GM10266 (cell line): ENCODE measurements around the gene SERPINA5.

Experiments
- DNase-seq: peaks from one replicate; pipeline ENCODE4 v3.0.0; 2012; ENCODE audit errors: extremely low spot score
- TF ChIP-seq, protein P1 (sequence below): IDR thresholded peaks from 2 replicates; pipeline ENCODE4 v1.5.1; 2012; ENCODE audit warnings: mild to moderate bottlenecking, low read depth; ENCODE audit not compliant: control insufficient read depth, insufficient read depth; ENCODE audit errors: missing control alignments

The SERPINA5 gene

GRCh38 chr14:94628578-94628977 lies 47.4 kb downstream of the SERPINA5 start:
- no peak for DNase-seq
- TF ChIP-seq, protein P1, sequence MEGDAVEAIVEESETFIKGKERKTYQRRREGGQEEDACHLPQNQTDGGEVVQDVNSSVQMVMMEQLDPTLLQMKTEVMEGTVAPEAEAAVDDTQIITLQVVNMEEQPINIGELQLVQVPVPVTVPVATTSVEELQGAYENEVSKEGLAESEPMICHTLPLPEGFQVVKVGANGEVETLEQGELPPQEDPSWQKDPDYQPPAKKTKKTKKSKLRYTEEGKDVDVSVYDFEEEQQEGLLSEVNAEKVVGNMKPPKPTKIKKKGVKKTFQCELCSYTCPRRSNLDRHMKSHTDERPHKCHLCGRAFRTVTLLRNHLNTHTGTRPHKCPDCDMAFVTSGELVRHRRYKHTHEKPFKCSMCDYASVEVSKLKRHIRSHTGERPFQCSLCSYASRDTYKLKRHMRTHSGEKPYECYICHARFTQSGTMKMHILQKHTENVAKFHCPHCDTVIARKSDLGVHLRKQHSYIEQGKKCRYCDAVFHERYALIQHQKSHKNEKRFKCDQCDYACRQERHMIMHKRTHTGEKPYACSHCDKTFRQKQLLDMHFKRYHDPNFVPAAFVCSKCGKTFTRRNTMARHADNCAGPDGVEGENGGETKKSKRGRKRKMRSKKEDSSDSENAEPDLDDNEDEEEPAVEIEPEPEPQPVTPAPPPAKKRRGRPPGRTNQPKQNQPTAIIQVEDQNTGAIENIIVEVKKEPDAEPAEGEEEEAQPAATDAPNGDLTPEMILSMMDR: no peak

DNA sequence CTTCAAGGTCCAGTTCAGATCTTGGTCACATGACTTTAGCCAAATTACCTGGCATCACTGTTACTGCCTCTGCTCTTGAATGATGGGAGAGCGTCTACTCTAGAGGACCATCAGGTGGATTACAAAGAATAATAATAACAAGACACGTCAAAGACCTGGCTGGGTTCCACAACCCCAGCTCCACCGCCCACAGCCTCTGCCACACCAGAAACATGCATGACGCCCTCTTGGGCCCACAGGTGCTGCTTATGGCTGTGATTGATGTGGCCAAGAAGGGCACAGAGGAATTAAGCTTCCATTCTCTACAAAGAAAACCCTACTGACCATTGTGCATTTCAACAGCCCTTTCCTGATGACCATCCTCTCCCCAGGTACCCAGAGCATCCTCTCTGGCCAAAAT lies 49.2 kb downstream of the SERPINA5 start:
- TF ChIP-seq, protein P1: no peak
- DNase-seq: no peak

DNA sequence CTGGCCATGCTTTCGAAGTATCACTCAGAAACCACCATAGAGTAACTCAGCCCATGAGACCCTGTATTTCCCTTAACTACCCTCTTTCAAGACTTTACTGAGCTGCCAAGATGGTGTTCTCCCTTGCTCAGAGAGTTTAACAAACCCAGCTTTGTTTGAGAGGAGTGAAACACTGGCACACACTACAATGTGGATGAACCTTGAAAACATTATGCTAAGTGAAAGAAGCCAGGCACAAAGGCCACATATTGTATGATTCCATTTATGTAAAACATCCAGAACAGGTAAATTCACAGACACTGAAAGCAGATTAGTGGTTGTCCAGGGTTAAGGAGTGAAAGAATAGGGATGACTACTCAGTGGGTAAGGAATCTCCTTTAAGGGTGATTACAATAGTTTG lies 49.8 kb downstream of the SERPINA5 start:
- TF ChIP-seq, protein P1: no peak
- DNase-seq: no peak

GRCh38 chr14:94631536-94632304 lies 50.5 kb downstream of the SERPINA5 start:
- no peak for DNase-seq
- TF ChIP-seq, protein P1: no peak

GRCh38 chr14:94632305-94632590 lies 51.0 kb downstream of the SERPINA5 start:
- no peak for DNase-seq
- TF ChIP-seq, protein P1: no peak

DNA sequence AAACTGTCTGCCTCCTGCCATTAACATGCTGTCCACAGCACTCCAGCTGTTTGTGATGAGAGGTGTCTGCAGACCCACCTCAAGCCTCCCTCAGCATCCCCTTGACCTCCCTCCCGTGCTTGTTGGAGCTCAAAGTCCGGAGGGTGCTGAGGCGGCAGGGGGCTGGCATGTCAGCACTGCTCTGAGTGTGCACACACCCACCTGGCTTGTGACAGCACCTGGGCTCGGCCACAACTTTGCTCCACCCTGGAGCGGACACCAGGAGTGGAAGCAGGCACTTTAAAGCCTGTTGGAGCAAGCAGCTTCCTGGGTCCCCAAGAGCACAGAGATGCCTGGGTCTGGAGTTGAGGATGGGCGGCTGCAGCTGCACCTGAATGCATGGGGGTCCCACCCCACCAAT lies 51.9 kb downstream of the SERPINA5 start:
- TF ChIP-seq, protein P1: no peak
- DNase-seq: no peak

DNA sequence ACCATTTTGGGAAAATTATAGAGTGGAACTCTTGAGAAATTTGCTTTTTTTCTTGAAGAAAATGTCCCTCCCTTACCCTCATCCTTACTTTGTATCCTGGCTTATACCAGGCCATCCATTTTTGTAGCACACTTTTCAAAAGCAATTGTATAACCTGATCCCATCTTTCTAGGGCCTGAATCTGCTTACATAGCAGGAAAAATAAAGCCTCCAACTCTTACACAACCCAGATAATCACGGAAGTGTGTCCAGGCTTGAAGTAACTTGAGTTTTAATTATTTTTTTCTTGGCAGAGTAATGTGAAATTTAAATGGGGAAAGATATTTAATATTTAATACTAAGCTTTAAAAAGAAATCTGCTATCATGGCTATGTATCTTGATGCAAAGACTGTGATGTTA lies 53.9 kb downstream of the SERPINA5 start:
- TF ChIP-seq, protein P1: no peak
- no peak for DNase-seq
